HK-2 (cell line): ENCODE measurements around the gene GPBAR1.

Experiments used
- DNase-seq: peaks from one replicate; pipeline ENCODE4 v3.0.0-alpha.2; 2018; ENCODE audit not compliant: unreplicated experiment

Gene GPBAR1

GRCh38 chr2:218260742-218261422, at the start of gene GPBAR1:
Gene GPBAR1, plus strand, starts transcription at chr2:218261015. Its CDS starts 1,710 bp downstream, at chr2:218262725.
- DNase-seq = no peak

- no peak for DNase-seq
These were observed 46.7 kb upstream of the GPBAR1 start for GRCh38 chr2:218214116-218214515.

GRCh38 chr2:218216336-218216673, 44.5 kb upstream of the GPBAR1 start:
- no peak for DNase-seq

GRCh38 chr2:218216674-218217359, 44.0 kb upstream of the GPBAR1 start, which contains the start of gene ARPC2:
Gene ARPC2, plus strand, starts transcription at chr2:218217189. Its CDS starts 282 bp downstream, at chr2:218217471.
- DNase-seq = peak; percentile 95

GRCh38 chr2:218217360-218218267, 43.2 kb upstream of the GPBAR1 start:
- DNase-seq = peak; percentile 65

- DNase-seq = no peak
These were observed 42.3 kb upstream of the GPBAR1 start for GRCh38 chr2:218218268-218219185.

- no peak for DNase-seq
These were observed 40.9 kb upstream of the GPBAR1 start for GRCh38 chr2:218219934-218220333.

GRCh38 chr2:218221000-218221399, 39.8 kb upstream of the GPBAR1 start:
- no peak for DNase-seq

GRCh38 chr2:218223046-218223445, 37.8 kb upstream of the GPBAR1 start:
- no peak for DNase-seq

- DNase-seq = no peak
These were observed 36.6 kb upstream of the GPBAR1 start for GRCh38 chr2:218224186-218224585.

- DNase-seq = no peak
These were observed 33.9 kb upstream of the GPBAR1 start for GRCh38 chr2:218226903-218227302.

GRCh38 chr2:218228366-218229090, 32.3 kb upstream of the GPBAR1 start:
- no peak for DNase-seq

GRCh38 chr2:218229239-218229638, 31.6 kb upstream of the GPBAR1 start:
- DNase-seq = no peak

- peak; percentile 47 for DNase-seq
These were observed 31.0 kb upstream of the GPBAR1 start for GRCh38 chr2:218229851-218230250.

GRCh38 chr2:218230882-218231281, 29.9 kb upstream of the GPBAR1 start:
- DNase-seq = peak; percentile 73

GRCh38 chr2:218233543-218233942, 27.3 kb upstream of the GPBAR1 start:
- DNase-seq = no peak

- no peak for DNase-seq
These were observed 26.3 kb upstream of the GPBAR1 start for GRCh38 chr2:218234521-218234920.

GRCh38 chr2:218235017-218235416, 25.8 kb upstream of the GPBAR1 start:
- DNase-seq = no peak

GRCh38 chr2:218236829-218237228, 24.0 kb upstream of the GPBAR1 start:
- DNase-seq = no peak

- no peak for DNase-seq
These were observed 21.9 kb upstream of the GPBAR1 start for GRCh38 chr2:218238887-218239286.

- DNase-seq = no peak
These were observed 16.6 kb upstream of the GPBAR1 start for GRCh38 chr2:218244204-218244603.
